Midbrain (tissue), 1 donor: ENCODE measurements around the gene EDC3.
"Not testable (repeated sequence)": the region's sequence is repeated elsewhere in the genome, so short reads cannot be mapped to it uniquely, and the experiment has no call there.

Source experiments
- DNase-seq: peaks from one replicate; lab custom pipeline; 2025; lab: John Stamatoyannopoulos, UW

EDC3 gene, protein sequence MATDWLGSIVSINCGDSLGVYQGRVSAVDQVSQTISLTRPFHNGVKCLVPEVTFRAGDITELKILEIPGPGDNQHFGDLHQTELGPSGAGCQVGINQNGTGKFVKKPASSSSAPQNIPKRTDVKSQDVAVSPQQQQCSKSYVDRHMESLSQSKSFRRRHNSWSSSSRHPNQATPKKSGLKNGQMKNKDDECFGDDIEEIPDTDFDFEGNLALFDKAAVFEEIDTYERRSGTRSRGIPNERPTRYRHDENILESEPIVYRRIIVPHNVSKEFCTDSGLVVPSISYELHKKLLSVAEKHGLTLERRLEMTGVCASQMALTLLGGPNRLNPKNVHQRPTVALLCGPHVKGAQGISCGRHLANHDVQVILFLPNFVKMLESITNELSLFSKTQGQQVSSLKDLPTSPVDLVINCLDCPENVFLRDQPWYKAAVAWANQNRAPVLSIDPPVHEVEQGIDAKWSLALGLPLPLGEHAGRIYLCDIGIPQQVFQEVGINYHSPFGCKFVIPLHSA

DNA sequence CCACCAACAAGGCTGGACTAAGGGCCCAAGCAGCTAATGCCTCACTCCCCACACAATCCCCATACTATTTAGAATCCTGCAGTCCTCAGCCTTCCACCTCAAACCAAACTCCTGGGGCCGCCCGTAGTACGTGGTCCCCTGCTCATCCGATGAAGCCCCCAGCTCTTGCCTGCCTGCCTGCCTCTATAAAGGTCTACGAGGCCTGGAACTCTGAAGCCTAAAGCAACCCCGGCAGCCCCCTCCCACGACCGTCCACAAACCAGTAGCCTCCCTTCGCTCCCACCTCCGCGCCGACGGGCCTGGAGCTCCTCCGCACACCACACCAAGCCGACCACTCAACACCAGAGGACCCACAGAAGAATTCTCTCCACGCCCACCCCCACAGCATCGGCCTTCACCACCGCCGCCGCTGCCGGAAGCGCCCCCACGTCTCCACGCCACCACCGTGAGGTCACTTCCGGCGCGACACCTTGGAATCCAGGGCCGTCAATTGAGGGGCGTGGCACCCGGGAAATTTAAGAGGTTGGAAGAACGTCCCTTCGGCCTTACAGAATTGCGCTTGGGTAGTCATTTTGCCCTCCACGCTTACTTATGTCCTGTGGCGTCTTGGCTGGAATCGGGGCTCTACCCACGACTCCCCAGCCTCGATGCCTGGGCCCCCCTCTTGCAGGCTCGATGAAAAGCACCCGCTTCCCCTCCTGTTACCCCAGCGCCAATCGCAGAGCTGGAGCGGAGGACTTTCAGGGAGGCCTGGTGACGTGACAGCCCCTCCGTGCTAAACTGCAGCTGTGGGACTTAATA lies at the start of gene EDC3:
Gene EDC3 (minus strand): TSS at position 428 of the 801 bp plus-strand sequence. CDS start 20,900 bp downstream, outside the sequence.
- DNase-seq = peak; percentile 86

DNA sequence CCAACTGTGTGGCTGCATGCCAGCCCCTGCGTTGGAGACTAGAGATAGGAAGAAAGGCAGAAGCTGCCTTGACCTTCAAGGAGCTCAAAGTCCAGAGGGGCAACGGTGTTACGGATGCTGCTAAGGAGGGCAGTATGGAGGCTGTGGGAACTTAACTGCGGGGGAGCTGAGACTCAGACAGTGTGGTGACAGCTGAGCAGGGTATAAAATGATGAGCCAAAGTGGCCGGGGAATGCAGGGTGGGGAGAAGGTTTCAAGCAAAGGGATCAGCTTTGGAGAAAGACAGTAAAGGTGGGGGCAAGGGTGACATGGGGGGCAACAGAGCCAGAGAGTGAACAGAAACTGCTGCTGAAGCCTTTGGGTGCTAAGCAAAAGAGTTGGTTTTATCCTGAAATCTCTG lies 46.6 kb upstream of the EDC3 start:
- DNase-seq = no peak

DNA sequence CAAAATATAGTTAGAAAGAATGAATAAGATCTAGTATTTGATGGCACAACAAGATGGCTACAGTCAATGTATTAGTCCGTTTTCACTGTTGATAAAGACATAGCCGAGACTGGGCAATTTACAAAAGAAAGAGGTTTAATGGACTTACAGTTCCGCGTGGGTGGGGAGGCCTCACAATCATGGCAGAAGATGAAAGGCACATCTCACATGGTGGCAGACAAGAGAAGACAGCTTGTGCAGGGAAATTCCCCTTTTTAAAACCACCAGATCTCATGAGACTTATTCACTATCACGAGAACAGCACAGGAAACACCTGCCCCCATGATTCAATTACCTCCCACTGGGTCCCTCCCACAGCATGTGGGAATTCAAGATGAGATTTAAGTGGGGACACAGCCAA lies 42.4 kb upstream of the EDC3 start:
- not testable (repeated sequence) for DNase-seq

DNA sequence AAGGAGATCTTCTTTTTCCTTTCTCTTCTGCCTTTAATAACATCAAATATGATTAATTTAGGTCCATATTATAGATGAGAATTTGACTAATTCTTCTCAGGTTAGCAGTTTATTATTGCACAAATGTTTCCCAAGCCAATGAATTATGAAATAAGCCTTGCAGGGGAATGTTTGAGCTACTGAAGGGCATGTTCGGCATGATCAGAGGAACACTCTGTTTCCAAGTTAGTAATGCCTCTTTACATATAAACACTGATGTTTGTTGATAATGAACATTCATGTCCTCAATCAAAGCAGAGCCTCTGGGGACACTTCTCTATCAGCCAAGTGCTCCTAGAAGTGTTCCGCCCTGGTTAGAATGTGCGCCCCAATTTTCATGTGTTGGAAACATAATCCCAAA lies 39.5 kb upstream of the EDC3 start:
- no peak for DNase-seq

DNA sequence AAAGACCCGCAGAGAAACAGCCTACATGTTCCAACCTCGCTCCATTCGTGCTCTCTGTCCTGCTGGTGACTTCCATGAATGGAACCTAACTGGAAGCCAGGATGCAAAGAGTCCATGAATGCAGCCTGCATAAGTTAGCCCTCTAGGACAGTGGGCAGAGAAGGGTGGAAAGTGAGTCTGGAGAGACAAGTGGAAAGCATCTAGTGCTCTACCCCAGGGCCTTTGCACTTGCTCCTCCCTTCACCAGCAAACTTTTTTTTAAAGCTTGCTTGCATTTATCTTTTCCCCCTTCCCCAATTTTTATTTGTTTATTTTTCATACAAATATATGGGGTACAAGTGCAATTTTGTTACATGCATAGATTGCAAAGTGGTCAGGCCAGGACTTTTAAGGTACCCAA lies 37.4 kb upstream of the EDC3 start:
- DNase-seq = no peak

DNA sequence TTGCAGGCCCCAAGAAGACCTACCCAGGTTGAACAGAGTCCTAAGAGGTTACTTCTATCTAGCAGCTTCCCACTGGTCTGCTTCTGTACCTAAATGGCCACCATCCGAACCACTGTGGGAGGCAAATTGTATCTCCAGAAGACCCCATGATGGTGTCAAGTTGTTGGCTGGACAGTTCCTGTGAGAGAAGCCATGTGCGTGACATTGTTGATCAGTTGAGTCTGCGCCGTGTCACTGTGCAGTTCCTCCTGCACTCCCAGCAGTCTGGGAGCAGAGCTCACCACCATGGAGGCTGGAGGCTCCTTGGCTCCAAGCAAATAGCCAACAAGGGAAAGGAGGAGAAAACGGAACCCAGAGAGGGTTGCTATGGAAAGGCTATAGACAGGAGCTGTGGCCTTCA lies 37.0 kb upstream of the EDC3 start:
- no peak for DNase-seq

DNA sequence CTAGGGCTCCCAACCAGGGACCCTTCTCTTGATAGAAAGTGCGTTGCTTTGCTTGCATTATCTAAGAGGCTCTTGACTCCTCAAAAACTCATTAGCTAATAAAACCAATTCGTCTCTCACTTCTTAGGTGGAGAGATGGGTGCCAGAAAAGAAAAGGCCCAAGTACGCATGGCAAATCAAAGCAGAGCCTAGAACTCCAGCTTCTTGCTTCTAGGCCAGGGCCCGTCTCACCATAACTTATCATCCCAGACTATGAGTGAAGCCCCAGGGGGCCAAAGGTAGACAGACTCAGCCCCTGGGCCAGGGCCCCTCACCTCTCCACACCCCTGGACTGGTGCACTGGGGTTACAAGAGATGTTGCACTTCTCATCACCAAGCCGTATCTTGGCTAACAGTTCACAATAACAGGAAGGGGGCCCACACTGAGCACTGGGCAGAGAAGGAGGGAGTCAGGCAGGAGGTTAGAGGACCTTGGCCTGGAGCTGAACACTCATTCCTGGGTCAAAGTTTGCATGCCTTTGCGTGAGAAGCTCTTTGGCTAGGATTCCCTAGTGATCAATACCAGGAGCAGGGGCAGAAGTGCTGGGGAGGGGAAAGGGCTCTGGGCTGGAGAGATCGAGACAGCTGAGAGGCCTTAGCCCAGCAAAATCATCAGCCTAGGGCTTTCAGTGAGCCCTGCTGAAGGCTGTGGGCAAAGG lies 34.9 kb upstream of the EDC3 start:
- DNase-seq = no peak

DNA sequence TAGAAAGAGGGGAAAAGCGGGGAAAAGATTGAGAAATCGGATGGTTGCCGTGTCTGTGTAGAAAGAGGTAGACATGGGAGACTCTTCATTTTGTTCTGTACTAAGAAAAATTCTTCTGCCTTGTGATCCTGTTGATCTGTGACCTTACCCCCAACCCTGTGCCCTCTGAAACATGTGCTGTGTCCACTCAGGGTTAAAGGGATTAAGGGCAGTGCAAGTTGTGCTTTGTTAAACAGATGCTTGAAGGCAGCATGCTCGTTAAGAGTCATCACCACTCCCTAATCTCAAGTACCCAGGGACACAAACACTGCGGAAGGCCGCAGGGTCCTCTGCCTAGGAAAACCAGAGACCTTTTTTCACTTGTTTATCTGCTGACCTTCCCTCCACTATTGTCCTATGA lies 33.5 kb upstream of the EDC3 start:
- DNase-seq = not testable (repeated sequence)

DNA sequence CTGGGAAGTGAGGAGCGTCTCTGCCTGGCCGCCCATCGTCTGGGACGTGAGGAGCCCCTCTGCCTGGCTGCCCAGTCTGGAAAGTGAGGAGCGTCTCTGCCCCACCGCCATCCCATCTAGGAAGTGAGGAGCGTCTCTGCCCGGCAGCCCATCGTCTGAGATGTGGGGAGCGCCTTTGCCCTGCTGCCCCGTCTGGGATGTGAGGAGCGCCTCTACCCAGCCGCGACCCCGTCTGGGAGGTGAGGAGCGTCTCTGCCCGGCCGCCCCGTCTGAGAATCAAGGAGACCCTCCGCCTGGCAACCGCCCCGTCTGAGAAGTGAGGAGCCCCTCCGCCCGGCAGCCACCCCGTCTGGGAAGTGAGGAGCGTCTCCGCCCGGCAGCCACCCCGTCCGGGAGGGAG lies 32.9 kb upstream of the EDC3 start:
- not testable (repeated sequence) for DNase-seq

DNA sequence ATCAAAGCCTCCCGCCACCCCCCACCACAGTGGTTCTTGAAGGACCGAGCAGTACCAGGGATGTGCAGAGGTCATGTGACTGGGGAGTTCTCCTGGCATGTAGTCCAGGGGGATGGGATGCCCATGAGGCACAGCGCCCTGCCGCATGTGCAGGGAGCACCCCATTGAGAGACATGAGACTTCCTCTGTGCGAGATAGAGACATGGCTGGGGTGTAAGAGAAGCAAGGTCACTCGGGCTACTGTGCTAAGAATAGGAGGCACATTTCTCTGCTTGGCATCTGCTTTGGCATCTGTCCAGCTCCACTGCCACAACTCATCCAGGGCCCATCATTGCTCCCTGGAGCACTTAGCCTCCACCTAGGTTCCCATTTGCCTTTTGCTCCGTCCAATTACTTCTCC lies 31.9 kb upstream of the EDC3 start:
- DNase-seq = no peak

DNA sequence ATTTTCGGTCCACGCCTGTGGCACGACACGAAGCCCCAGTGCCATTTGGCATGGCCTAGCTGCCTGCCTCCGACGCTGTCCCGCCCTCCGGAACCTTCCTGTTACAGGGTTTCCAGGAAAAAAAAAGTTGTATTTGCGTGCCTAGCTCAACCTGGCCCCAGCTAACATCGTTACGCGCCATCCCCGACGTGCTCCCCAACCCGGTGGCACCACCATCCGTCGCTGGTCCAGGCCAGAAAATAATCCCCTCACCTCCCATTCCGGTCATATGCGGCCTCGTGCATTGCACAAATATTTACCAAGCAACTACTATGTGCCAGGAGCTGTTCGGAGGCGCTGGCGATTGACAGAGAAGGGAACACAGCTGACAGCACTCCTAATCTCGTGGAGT lies 30.9 kb upstream of the EDC3 start:
- DNase-seq = no peak

DNA sequence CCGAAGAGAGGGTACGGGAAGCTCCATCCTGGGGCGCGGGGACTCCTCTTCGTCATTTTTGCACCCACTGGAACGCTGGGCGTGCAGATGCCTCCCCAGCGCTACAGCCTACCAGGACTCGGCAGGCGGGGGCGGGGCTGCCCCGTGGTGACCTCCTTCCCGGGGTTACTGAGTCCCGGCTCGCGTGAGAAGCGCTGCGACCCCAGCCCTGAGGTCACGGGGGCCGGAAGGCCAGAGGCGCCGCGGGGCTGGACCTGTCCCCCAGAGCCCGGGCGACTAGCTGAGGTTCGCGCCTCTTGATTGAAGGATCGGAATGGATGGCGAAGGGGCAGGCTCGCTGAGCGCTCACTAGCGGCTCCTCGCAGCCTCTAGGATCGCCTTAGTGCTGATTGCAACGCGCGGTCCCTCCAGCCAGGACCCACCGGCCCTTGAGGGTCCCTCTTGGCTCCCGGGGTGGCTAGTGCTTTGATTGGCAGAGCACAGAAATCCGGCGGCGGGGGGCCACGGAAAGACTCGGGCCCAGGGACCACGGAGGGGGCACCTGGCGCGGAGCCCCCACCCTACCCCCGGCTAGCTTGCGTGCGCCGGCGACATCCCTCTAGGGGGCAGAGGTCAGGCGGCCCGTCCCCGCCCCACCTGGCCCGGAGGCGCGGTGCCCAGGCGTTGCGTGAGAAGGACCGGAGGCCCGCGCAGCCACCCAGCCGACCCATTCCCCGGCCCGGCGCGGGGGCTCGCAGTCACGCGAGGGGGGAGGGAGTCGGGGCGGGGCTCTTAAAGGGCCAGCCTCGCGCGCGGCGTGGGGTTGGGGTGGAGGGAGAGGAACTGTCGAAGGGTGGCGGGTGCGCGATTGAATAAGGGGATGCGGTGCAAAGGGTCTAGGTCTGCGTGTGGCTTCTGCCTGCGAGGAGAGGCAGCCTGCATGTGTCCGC lies 30.3 kb upstream of the EDC3 start:
- no peak for DNase-seq

DNA sequence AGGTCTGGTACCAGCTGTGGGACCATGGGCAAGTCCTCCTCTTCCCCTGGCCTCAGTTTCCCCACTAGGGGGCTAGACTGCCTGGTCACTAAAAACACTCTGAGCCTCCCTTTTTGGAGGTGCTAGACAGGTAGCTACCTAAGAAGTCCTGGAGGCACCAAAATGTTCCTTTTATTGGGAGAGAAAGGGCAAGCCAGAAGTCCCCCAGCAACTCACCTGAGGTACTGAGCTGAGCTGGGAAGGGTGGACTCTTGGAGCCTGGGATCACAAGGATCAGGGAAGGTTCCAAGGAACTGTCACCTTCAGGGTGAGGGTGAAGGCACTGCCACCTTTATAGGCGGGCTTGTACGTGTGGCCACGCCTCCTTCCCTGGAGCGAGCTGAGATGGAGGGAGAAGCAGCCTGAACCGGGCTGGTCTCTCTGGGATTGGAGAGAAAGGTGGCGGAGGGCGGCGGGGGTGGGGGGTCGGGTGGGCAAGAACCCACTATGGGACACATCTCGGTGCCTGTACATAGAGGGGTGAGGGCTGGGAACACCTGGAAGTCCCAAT lies 29.5 kb upstream of the EDC3 start, which contains the start of gene CYP1A1:
Gene CYP1A1 (minus strand): TSS at position 304 of the 550 bp plus-strand sequence. CDS start 2,431 bp downstream, outside the sequence.
- no peak for DNase-seq

DNA sequence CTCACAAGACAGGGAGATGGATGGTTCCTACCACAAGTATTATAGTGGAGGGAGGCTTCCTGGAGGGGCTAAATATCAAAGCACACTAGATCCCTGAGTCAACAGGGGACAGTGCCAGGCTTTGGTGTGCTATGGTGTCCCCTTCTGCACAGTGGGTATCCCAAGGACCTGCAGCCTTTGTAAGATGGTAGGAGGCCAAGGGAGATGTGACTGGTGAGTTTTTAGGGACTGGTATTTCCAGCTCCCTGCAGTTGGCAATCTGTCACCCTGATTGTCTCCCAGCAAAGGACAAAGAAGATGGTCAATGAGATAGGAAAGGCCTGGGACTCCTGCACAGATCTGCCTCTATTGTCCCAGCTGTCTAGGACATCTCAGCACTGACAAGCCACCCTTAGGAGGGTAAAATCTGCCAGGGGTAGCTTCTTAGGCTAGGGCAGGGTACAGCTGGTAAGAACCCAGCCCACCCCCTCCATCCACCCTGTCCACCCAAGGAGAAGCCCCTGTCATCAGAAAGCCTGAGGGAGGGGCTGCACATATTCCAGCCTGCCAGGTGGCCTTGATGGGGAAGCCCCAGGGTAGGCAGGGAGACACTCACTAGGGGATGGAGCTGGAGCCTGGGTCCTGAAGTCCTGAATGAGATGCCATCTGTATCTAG lies 28.9 kb upstream of the EDC3 start:
- no peak for DNase-seq

DNA sequence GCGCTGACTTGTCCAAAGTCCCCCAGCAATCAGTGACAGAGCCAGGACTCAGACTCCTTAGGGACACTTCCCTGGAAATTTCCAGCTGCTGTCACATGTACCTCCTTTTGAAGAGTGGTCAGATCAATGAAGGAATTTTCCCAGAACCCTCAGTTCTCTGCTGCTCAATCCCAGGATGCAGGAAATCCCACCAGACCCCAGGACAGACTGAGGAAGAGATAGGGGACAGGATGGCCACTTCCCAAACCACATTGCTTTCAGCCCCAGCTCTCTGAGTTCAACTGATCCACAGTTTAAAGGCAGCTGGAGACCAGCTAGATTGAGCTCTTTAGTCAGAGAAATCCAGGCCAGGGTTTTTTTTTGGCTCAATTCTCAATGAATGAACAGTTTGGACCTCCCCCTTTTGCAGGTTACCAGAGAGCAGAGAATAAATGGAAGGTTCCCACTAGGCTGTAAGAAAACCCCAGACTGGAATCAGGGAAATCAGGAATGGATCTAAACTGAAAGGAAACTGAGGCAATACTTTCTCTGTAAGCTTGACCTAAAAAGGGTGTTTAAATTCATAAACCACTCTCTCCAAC lies 28.0 kb upstream of the EDC3 start:
- peak; percentile 72 for DNase-seq

DNA sequence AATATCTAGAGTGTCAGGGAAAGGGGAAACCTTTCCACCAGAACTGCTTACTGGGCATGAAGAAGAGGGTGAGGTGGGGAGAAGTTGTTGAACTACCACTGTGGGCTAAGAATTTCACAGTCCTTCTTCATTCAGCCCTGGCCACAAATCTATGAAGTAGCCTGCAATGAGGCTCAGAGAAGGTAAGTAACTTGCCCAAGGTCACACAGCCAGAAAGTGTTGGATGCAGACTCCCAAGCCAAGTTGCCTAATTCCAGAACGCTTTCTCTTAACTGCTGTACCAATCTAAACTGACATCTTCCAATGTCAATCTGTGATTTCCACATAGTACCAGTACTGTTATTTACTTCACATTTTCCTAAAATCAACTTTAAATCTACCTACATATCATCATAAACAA lies 27.4 kb upstream of the EDC3 start:
- DNase-seq = no peak

DNA sequence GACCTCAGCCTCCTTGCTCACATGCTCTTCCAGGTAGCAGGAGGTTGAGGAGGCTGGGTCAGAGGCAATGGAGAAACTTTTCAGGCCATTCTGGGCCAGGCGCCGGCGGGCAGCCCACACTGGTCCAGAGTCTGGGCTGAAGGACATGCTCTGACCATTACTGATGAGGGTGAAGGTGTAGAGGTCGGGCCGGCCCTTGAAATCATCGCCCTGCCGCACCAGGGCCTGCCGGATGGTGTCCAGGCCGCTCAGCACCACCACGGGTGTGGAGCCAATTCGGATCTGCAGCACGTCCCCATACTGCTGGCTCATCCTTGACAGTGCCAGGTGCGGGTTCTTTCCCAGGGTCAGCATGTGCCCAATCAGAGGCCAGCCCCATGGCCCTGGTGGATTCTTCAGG lies 26.8 kb upstream of the EDC3 start:
- no peak for DNase-seq

DNA sequence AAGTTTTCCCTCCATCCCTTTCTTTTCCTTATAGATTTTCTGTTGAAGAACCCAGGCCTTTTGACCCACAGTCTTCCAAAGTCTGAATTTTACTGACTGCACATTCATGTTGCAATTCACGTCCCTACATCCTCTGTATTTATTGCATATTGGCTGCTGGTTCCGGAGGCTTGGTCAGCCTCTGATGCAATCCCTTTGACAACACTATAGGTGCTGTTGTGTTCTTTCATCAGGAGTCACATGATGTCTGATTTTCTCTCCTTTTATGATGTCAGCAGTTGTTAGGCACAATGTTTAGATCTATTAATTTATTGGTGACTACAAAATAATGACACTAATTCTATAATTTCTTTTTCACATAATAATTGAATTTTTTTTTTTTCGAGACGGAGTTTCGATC lies 20.8 kb upstream of the EDC3 start:
- no peak for DNase-seq

DNA sequence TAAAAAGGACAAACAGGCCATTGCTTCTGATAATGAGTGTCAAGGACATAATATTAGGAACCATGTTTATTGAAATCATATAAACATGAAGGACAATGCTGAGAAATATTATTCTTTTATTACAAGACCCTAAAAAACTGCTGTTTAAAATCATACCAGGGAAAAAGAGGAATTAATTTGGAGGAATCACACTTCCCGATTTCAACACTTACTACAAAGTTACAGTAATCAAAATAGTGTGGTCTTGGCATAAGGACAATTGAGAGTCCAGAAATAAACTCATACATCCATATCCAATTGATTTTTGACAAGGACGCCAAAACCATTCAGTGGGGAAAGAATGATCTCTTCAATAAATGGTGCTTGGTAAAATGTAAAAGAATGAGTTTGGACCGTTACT lies 16.5 kb upstream of the EDC3 start:
- DNase-seq = no peak
